Testis (tissue), 3 donors: ENCODE results near the gene FSTL1. TPM values are rescaled to one million over a fixed set of nuclear protein-coding genes. Genes with fewer than 3 reads are reported as not detected.

ENCODE experiments used
- DNase-seq: peaks from one replicate; pipeline ENCODE4 v3.0.0-alpha.2; 2019
- H3K27ac ChIP-seq, 2 donors: fragments of 200-600 bp; sonication (generic); one replicate each; pipeline ENCODE4 v1.5.1; 2019
- H3K27me3 ChIP-seq: fragments of 200-600 bp; sonication (generic); one replicate; pipeline ENCODE4 v1.5.1; 2019
- H3K36me3 ChIP-seq: fragments of 200-600 bp; sonication (generic); one replicate; pipeline ENCODE4 v1.5.1; 2017; ENCODE audit warnings: low read depth; ENCODE audit errors: missing control alignments
- H3K4me1 ChIP-seq: fragments of 200-600 bp; sonication (generic); one replicate; pipeline ENCODE4 v1.5.1; 2019
- H3K4me3 ChIP-seq, 2 donors: fragments of 200-600 bp; sonication (generic); one replicate each; pipeline ENCODE4 v1.5.1; 2017 to 2019
- H3K9me3 ChIP-seq: fragments of 200-600 bp; sonication (generic); one replicate; pipeline ENCODE4 v1.5.1; 2017
- CTCF ChIP-seq, 3 experiments: fragments of 450-650 bp in 2 of 3; fragments of 200-600 bp in 1 of 3; sonication (generic) in 1 of 3; IDR thresholded peaks; one replicate each; pipeline ENCODE4 v1.5.1; 2016 to 2019; ENCODE audit warnings: antibody characterized with exemption in 3 of 3, mild to moderate bottlenecking in 2 of 3, moderate library complexity in 1 of 3
- POLR2A ChIP-seq: fragments of 450-650 bp; IDR thresholded peaks from one replicate; pipeline ENCODE4 v1.6.1; 2017; ENCODE audit warnings: antibody characterized with exemption, mild to moderate bottlenecking, moderate library complexity
- WGBS, 2 donors: methylation state at CpG; one replicate each; pipeline ENCODE4 v1.1.5; 2018; 5-methylcytosine and 5-hydroxymethylcytosine counted together
- intact Hi-C: fragments of 100-400 bp; cut with DNase I; formaldehyde crosslinking; loops from one replicate; pipeline ENCODE4 v1.15.1; 2023; ENCODE audit warnings: low total_unique reads
- polyA plus RNA-seq: library from polyadenylated mRNA; stranded (reverse); fragments of 350-450 nt; fragmentation: Illumina TruSeq; extraction: RNeasy Lipid Tissue Mini Kit (QIAGEN cat#74804); gene quantifications from one replicate; pipeline ENCODE4 v1.2.3, GENCODE V29; 2014; ENCODE audit warnings: low read depth, low replicate concordance; ENCODE audit not compliant: insufficient read depth
- total RNA-seq, 2 donors: library from RNA; depleted of rRNA; stranded (reverse); fragments of >200 nt; gene quantifications; one replicate each; pipeline ENCODE4 v1.2.3, GENCODE V29; 2016

Gene FSTL1
- total and polyA plus RNA-seq, 3 donors from 2014 or later = 35.0 to 122 (median 73.8) TPM

GRCh38 chr3:120470870-120471269 is 20.1 kb upstream of the FSTL1 start:
- WGBS, 2 donors = 62 to 68% methylated on average over 2 of the region's 2 CpGs
- TF ChIP-seq POLR2A = no peak
- TF ChIP-seq CTCF (IDR thresholded peaks at IDR 0.05) = no peak

GRCh38 chr3:120469882-120470301 is 19.1 kb upstream of the FSTL1 start:
- Histone ChIP-seq H3K27ac (no peak overlapping the region), H3K4me3 (no peak overlapping the region), H3K4me1 (no peaks in the 10 kb centered on the region), H3K9me3 (no peaks in the 10 kb centered on the region), H3K36me3 (no peaks in the 10 kb centered on the region), H3K27me3 (no peaks in the 10 kb centered on the region)
- peak; percentile 18 for DNase-seq
- intact Hi-C loops = no loop called here
- 81 to 85% methylated on average over 4 of the region's 4 CpGs for WGBS, 2 donors
- no peak for TF ChIP-seq POLR2A
- TF ChIP-seq CTCF (IDR thresholded peaks at IDR 0.05) = no peak

More at GRCh38 chr3:120470870-120471269, 20.1 kb upstream of the FSTL1 start:
- Histone ChIP-seq H3K9me3 (no peaks in the 10 kb centered on the region), H3K36me3 (no peaks in the 10 kb centered on the region), H3K4me3 (no peak overlapping the region), H3K27me3 (no peaks in the 10 kb centered on the region), H3K4me1 (no peaks in the 10 kb centered on the region), H3K27ac (no peak overlapping the region)
- intact Hi-C loops = no loop called here
- no peak for DNase-seq

GRCh38 chr3:120469440-120469839 is 18.6 kb upstream of the FSTL1 start:
- 86 to 91% methylated on average over 3 of the region's 3 CpGs for WGBS, 2 donors
- H3K36me3 ChIP-seq = no peaks in the 10 kb centered on the region
- no peaks in the 10 kb centered on the region for H3K9me3 ChIP-seq
- TF ChIP-seq CTCF (IDR thresholded peaks at IDR 0.05) = no peak
- no peak for TF ChIP-seq POLR2A
- H3K27ac ChIP-seq = no peak overlapping the region
- H3K27me3 ChIP-seq = no peaks in the 10 kb centered on the region
- DNase-seq = no peak
- H3K4me1 ChIP-seq = no peaks in the 10 kb centered on the region
- H3K4me3 ChIP-seq = no peak overlapping the region
- intact Hi-C loops = no loop called here

GRCh38 chr3:120468635-120469295 is 18.0 kb upstream of the FSTL1 start:
- no peaks in the 10 kb centered on the region for H3K9me3 ChIP-seq
- no peaks in the 10 kb centered on the region for H3K4me1 ChIP-seq
- H3K27me3 ChIP-seq = no peaks in the 10 kb centered on the region
- no peak for DNase-seq
- no peaks in the 10 kb centered on the region for H3K36me3 ChIP-seq
- intact Hi-C loops = no loop called here
- WGBS, 2 donors = 88 to 94% methylated on average over 5 of the region's 5 CpGs
- no peak overlapping the region for H3K4me3 ChIP-seq
- TF ChIP-seq POLR2A (no peak), CTCF (IDR thresholded peaks at IDR 0.05) (no peak)
- H3K27ac ChIP-seq = no peak overlapping the region

- no peak for DNase-seq
- WGBS, 2 donors = 41 to 52% methylated on average over 4 of the region's 4 CpGs
- Histone ChIP-seq H3K9me3 (no peaks in the 10 kb centered on the region), H3K27me3 (no peaks in the 10 kb centered on the region), H3K36me3 (no peaks in the 10 kb centered on the region), H3K27ac (no peak overlapping the region), H3K4me3 (no peak overlapping the region), H3K4me1 (peaks cover 7% of the 10 kb centered on the region)
- no peak for TF ChIP-seq POLR2A
- intact Hi-C loops = no loop called here
Measured at GRCh38 chr3:120462409-120462959, 11.7 kb upstream of the FSTL1 start.
